ENCODE results near the gene ADARB2.

The ADARB2 gene

DNA sequence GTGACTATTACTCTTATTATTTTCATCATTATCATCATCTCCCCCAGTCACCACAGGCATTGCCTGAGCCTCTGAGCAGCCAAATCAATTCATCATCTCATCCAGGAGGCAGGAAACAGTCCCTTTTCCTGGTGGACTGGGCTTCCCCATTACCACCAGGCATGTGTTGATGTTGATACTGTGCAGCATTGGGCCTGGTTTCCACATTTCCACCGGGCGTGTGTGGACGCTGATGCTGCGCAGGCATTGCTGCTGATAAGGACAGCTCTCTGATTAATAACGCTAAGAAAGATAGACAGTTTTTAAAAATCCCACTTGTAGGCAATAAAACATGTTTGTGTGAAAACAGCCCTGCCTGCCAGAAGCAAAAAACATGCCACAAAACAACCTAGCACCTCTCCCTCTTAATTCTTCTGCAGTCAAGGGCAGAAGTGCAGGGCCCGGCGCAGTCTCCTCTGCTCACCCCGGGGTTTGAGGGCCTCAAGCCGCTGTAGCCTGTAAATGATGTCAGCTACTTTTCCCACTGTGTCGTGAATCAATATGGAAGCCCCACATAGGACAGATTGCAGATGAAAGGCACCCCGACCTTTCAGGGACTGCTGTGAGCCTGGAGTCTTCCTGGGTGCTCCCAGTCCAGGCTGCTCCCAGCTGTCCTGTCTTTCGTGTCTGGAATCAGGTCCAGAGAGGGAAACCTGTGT lies 465.1 kb downstream of the ADARB2 start:
- TF ChIP-seq, protein P1, sequence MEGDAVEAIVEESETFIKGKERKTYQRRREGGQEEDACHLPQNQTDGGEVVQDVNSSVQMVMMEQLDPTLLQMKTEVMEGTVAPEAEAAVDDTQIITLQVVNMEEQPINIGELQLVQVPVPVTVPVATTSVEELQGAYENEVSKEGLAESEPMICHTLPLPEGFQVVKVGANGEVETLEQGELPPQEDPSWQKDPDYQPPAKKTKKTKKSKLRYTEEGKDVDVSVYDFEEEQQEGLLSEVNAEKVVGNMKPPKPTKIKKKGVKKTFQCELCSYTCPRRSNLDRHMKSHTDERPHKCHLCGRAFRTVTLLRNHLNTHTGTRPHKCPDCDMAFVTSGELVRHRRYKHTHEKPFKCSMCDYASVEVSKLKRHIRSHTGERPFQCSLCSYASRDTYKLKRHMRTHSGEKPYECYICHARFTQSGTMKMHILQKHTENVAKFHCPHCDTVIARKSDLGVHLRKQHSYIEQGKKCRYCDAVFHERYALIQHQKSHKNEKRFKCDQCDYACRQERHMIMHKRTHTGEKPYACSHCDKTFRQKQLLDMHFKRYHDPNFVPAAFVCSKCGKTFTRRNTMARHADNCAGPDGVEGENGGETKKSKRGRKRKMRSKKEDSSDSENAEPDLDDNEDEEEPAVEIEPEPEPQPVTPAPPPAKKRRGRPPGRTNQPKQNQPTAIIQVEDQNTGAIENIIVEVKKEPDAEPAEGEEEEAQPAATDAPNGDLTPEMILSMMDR (IDR thresholded peaks at IDR 0.05; ENCODE audit: low read depth, low read length) = no peak
- H3K4me3 ChIP-seq (ENCODE audit: low read depth, low read length) = no peak overlapping the region

DNA sequence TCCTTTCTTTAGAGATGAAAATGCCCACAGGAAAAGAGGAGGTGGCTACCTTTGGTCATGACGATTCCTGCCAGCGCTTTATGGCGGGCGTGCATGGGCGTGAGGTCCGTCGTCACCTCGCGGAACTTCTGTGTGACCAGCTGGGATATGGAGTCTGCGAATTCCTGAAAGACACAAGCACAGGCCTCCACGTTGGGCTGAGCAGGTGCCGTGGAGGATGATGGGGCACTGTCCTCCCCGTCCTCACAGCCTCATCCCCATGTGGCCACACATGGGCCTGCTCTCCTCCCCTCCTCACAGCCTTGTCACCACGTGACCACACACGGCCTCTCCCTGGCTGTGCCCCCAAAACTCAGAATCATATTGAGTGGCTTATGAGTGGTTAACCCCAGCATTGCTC lies 466.4 kb downstream of the ADARB2 start:
- TF ChIP-seq, protein P1 (IDR thresholded peaks at IDR 0.05; ENCODE audit: low read depth, low read length) = no peak
- no peak overlapping the region for H3K4me3 ChIP-seq (ENCODE audit: low read depth, low read length)

DNA sequence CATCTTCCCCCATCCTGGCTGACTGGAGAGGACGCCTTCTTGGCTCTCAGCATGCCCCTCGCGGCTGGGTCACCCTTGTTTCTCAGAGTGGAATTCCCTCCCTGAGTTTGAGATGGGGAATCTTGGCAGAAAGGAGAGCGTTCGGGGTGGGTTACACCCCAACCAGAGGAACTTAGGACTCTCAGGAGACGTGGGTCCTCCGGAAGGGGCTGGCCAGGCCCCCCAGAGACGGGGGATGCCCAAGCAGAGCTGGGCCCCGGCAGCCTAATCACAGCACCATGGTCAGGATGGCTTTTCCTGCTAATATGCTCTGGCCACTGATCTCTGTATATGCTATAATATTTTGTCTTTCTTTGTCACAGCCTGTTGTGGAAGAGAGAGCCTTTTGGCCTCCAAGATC lies 466.8 kb downstream of the ADARB2 start:
- TF ChIP-seq, protein P1 (IDR thresholded peaks at IDR 0.05; ENCODE audit: low read depth, low read length) = no peak
- no peak overlapping the region for H3K4me3 ChIP-seq (ENCODE audit: low read depth, low read length)

DNA sequence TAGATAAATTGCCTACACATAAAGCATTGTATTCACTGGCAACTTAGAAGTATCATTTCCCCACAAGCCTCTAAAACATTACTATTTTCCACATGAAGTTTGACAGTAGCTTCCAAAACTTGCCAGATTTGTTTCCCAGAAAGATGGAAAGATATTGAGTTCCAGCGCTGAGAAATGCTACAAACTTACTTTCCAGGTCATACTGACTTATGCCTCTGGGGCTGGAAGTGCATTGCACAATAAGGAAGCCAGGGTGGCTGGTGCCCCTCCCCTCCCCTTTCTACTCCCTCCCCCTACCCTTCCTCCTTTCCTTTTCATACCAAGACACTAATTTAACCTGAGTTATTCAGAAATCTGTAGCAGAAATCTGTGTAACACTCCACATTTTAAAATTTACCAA lies 468.5 kb downstream of the ADARB2 start:
- no peak overlapping the region for H3K4me3 ChIP-seq (ENCODE audit: low read depth, low read length)
- TF ChIP-seq, protein P1 (IDR thresholded peaks at IDR 0.05; ENCODE audit: low read depth, low read length) = no peak

DNA sequence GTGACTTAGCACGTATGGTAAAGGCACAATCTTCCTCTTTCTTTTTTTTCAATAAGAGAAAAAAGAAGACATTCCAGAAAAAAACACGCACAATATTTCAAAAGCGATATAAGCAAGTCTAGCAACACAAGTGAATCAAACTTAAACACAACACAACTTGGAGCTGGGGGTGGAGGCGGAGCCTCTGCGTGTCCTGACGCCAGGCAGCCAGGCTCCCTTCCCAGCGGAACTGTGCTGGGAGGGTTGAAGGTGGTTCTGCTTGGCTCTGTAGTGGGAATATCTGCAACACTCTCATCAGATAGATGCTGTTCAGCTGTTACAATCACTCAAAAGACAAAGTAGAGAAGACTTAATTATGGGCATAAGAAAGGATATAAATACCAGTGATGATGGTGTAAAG lies 469.8 kb downstream of the ADARB2 start:
- TF ChIP-seq, protein P1 (IDR thresholded peaks at IDR 0.05; ENCODE audit: low read depth, low read length) = no peak
- H3K4me3 ChIP-seq (ENCODE audit: low read depth, low read length) = no peak overlapping the region

DNA sequence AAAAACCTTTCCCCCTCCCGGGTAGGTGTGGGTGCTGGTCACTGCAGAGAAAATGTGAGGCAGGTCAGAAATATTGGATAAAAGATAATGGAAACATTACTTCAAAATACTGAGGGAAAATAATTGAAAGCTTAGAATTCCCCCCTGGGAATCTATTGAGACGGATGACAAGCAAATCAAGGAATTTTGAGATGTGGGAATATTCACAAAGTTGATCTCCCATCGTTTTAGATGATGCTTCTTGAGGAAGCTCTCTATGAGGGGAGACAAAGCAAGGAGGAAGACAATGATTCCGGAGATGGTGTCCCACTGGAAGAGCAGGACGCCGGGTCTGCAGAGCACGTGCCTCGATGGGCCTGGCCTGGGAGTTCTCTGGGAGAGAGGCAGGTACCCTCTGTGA lies 470.2 kb downstream of the ADARB2 start:
- no peak overlapping the region for H3K4me3 ChIP-seq (ENCODE audit: low read depth, low read length)
- TF ChIP-seq, protein P1 (IDR thresholded peaks at IDR 0.05; ENCODE audit: low read depth, low read length) = no peak

DNA sequence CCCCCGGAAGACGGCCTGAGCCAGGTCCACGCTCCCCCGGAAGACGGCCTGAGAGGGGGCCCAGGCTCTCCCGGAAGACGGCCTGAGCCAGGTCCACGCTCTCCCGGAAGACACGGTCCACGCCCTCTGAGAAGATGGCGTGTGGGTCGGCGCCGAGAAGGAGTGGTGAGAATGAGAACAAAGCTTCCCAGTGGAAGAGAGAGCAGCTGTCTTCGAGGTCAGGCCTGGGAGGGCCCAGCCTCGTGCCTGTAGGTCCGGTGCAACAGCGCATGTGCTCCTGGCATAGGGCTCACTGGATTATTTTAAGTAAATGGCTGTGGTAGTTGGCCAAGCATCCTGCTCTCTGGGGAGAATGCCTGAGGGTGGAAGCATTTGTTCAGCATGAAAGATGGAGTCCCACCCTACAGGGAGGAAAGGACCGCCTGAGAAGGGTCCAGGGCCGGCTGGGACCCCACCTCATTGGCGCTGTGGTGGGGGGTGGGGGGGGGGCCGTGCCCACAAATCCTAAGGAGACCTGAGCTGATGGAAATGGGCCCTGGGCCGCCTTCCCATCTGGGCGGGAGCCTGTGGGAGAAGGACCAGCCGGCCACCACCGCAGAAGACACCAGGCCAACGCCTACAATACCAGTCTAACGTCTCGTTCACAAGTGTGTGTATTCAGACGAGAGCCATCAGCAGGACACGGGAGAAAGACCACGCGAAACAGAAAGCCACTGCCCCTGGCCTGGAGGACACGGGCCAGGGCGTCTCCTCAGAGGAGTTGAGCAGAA lies 471.1 kb downstream of the ADARB2 start:
- no peak overlapping the region for H3K4me3 ChIP-seq (ENCODE audit: low read depth, low read length)
- TF ChIP-seq, protein P1 (IDR thresholded peaks at IDR 0.05; ENCODE audit: low read depth, low read length) = no peak
